ENCODE results near the gene SYNE1.

DNA sequence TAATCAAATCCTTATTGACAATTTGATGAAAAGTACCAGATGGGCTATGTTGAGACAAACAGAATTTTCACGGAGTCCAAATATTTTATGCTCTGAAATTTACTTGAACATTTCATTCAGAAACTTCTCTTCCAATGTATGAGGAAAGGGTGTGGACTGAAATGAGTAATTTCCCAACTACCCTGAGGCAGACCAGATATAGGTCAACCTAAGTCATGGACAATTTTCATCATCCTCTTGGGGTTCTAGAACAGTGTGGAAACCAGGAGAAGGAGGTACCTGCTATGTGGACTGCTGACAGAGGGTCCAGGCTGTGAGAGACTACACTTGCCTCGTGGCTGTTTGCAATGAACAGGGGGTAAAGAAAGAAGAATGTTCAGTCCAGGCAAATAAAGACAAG lies 506.7 kb downstream of the SYNE1 start:
- TF ChIP-seq POLR2A (IDR thresholded peaks at IDR 0.05; ENCODE audit: low read length): no peak
- no peak for TF ChIP-seq GATA1 (IDR thresholded peaks at IDR 0.05; ENCODE audit: low read depth, low read length)

Measured in erythroblast (primary cell).